HepG2 (cell line): ENCODE measurements around the gene SCAPER. TPM values are rescaled to one million over a fixed set of nuclear protein-coding genes. Genes with fewer than 3 reads are reported as not detected.

ENCODE experiments used
- AGO2 ChIP-seq: fragments of 200-400 bp; formaldehyde crosslinking; optimal IDR thresholded peaks from 2 replicates; pipeline ENCODE3; 2017; ENCODE audit warnings: mild to moderate bottlenecking, low read depth, low read length, moderate library complexity
- ARID3A ChIP-seq: IDR thresholded peaks from 2 replicates; pipeline ENCODE4 v1.6.1; 2012; ENCODE audit warnings: low read depth, low read length, improper control_type of control experiment
- ELF4 ChIP-seq: sonication (generic); formaldehyde crosslinking; IDR thresholded peaks from 2 replicates; pipeline ENCODE4 v1.5.0; 2020; ENCODE audit warnings: missing genetic modification reagents, mild to moderate bottlenecking, moderate library complexity, borderline replicate concordance
- GATAD2A ChIP-seq: IDR thresholded peaks from 2 replicates; pipeline ENCODE4 v1.6.1; 2016
- GMEB2 ChIP-seq: IDR thresholded peaks from 2 replicates; pipeline ENCODE4 v1.6.1; 2016; ENCODE audit warnings: missing biosample characterization, missing genetic modification reagents, low read depth
- MXD4 ChIP-seq: IDR thresholded peaks from 2 replicates; pipeline ENCODE4 v1.6.1; 2016; ENCODE audit warnings: mild to moderate bottlenecking, missing biosample characterization, missing genetic modification reagents
- POLR2AphosphoS5 ChIP-seq: IDR thresholded peaks from 2 replicates; pipeline ENCODE4 v1.6.1; 2012; ENCODE audit warnings: low read depth, low read length
- SETDB1 ChIP-seq: sonication (generic); formaldehyde crosslinking; IDR thresholded peaks from 2 replicates; pipeline ENCODE4 v1.5.1; 2020; ENCODE audit warnings: missing genetic modification reagents, mild to moderate bottlenecking, borderline replicate concordance
- SMAD3 ChIP-seq: sonication (generic); formaldehyde crosslinking; IDR thresholded peaks from 2 replicates; pipeline ENCODE4 v1.4.0; 2020; ENCODE audit warnings: missing genetic modification reagents
- SOX5 ChIP-seq: IDR thresholded peaks from 2 replicates; pipeline ENCODE4 v1.6.1; 2016; ENCODE audit warnings: borderline replicate concordance
- THAP8 ChIP-seq: sonication (generic); formaldehyde crosslinking; IDR thresholded peaks from 2 replicates; pipeline ENCODE4 v1.5.1; 2020; ENCODE audit warnings: missing genetic modification reagents, mild to moderate bottlenecking, borderline replicate concordance
- ZBTB7A ChIP-seq: sonication (generic); formaldehyde crosslinking; IDR thresholded peaks from 2 replicates; pipeline ENCODE4 v1.8.0; 2022; ENCODE audit warnings: mild to moderate bottlenecking, missing genetic modification reagents
- ZFP36L2 ChIP-seq: sonication (generic); formaldehyde crosslinking; IDR thresholded peaks from 2 replicates; pipeline ENCODE4 v1.4.0; 2020; ENCODE audit warnings: missing genetic modification reagents
- ZFP37 ChIP-seq: sonication (generic); formaldehyde crosslinking; IDR thresholded peaks from 2 replicates; pipeline ENCODE4 v1.4.0; 2020; ENCODE audit warnings: missing genetic modification reagents, borderline replicate concordance
- ZNF12 ChIP-seq: sonication (generic); formaldehyde crosslinking; IDR thresholded peaks from 2 replicates; pipeline ENCODE4 v1.5.0; 2020; ENCODE audit warnings: missing genetic modification reagents
- ZNF264 ChIP-seq: sonication (generic); formaldehyde crosslinking; IDR thresholded peaks from 2 replicates; pipeline ENCODE4 v1.4.0; 2020; ENCODE audit warnings: missing genetic modification reagents
- ZNF343 ChIP-seq: sonication (generic); formaldehyde crosslinking; IDR thresholded peaks from 2 replicates; pipeline ENCODE4 v1.4.0; 2020; ENCODE audit warnings: mild to moderate bottlenecking, missing genetic modification reagents
- ZNF678 ChIP-seq: sonication (generic); formaldehyde crosslinking; IDR thresholded peaks from 2 replicates; pipeline ENCODE4 v1.4.0; 2020; ENCODE audit warnings: mild to moderate bottlenecking, missing genetic modification reagents
- ZNF691 ChIP-seq: sonication (generic); formaldehyde crosslinking; IDR thresholded peaks from 2 replicates; pipeline ENCODE4 v1.4.0; 2020; ENCODE audit warnings: missing genetic modification reagents, low read depth, mild to moderate bottlenecking, borderline replicate concordance
- ZNF800 ChIP-seq: sonication (generic); formaldehyde crosslinking; IDR thresholded peaks from 2 replicates; pipeline ENCODE4 v1.4.0; 2020; ENCODE audit warnings: missing genetic modification reagents
- ZNF841 ChIP-seq: sonication (generic); formaldehyde crosslinking; IDR thresholded peaks from 2 replicates; pipeline ENCODE4 v1.8.1; 2023; ENCODE audit warnings: missing genetic modification reagents, borderline replicate concordance
- ZNF891 ChIP-seq: sonication (generic); formaldehyde crosslinking; IDR thresholded peaks from 2 replicates; pipeline ENCODE4 v1.5.0; 2020; ENCODE audit warnings: mild to moderate bottlenecking, missing genetic modification reagents
- polyA plus RNA-seq, 8 experiments: library from polyadenylated mRNA; depleted of rRNA in 3 of 8; stranded (reverse) in 7 of 8; unstranded in 1 of 8; fragments of >200 nt; fragmentation: Illumina TruSeq in 4 of 8; extraction: Trizol in 4 of 8; gene quantifications; 2 replicates each; pipeline versions ENCODE4 v1.2.1 to v1.2.3, GENCODE V29; 2011 to 2016; ENCODE audit warnings: low read depth in 4 of 8, missing spikeins in 1 of 8, mixed read lengths in 1 of 8; ENCODE audit not compliant: insufficient read depth in 1 of 8
- total RNA-seq, 5 experiments: library from RNA; depleted of rRNA; stranded (reverse); fragments of >200 nt; fragmentation: Illumina TruSeq; extraction: Trizol; gene quantifications; 2 replicates each; pipeline ENCODE4 v1.2.3, GENCODE V29; 2016; ENCODE audit warnings: low read depth in 1 of 5

SCAPER gene
- total and polyA plus RNA-seq, 2 of the 13 experiments (the other 11 are each of a cell fraction or from before 2014, with no cell fraction given), result 4.3 to 10.5 TPM

- TF ChIP-seq ZNF841 (no peak), ZNF691 (CRISPR knock-in tag) (peak; percentile 63; the same call in 1 of the 2 replicates), ZNF343 (CRISPR knock-in tag) (0 out of 2 replicates have a peak, but pooled peaks have one; percentile 7), ZNF891 (CRISPR knock-in tag) (peak; percentile 80; the same call in 1 of the 2 replicates), ZFP37 (CRISPR knock-in tag) (peak; percentile 31; the same call in 1 of the 2 replicates), ZBTB7A (CRISPR knock-in tag) (no peak), ARID3A (no peak), ELF4 (no peak), GATAD2A (CRISPR knock-in tag) (peak; percentile 50; the same call in 1 of the 2 replicates), THAP8 (CRISPR knock-in tag) (peak; percentile 59; the same call in 1 of the 2 replicates), GMEB2 (CRISPR knock-in tag) (peak; percentile 81), AGO2 (no peak), ZNF12 (CRISPR knock-in tag) (no peak), ZNF264 (peak; percentile 49; the same call in 1 of the 2 replicates), ZNF678 (no peak), ZNF800 (peak; percentile 40), MXD4 (CRISPR knock-in tag) (peak; percentile 55; the same call in 1 of the 2 replicates), SMAD3 (CRISPR knock-in tag) (peak; percentile 57; the same call in 1 of the 2 replicates), POLR2AphosphoS5 (peak; percentile 87), SOX5 (peak; percentile 91), ZFP36L2 (CRISPR knock-in tag) (no peak), SETDB1 (CRISPR knock-in tag) (no peak)
These were observed 568.7 kb downstream of the SCAPER start, which contains the start of gene ISL2 (continued) for GRCh38 chr15:76336254-76337058.
